ENCODE measurements around the gene KIAA1671. TPM values are rescaled to one million over a fixed set of nuclear protein-coding genes. Genes with fewer than 3 reads are reported as not detected.

Gene KIAA1671
- polyA plus RNA-seq, 1 of the 3 experiments (the other 2 are of a cell fraction), result 7.4 TPM

- TF ChIP-seq REST (IDR thresholded peaks at IDR 0.05; ENCODE audit: low read depth, low read length), result no peak
- TF ChIP-seq TCF12 (IDR thresholded peaks at IDR 0.05), result no peak
- no peak for TF ChIP-seq RCOR1 (IDR thresholded peaks at IDR 0.05; ENCODE audit: low read length)
These were observed 142.1 kb downstream of the KIAA1671 start (continued) for GRCh38 chr22:25094579-25094978.

DNA sequence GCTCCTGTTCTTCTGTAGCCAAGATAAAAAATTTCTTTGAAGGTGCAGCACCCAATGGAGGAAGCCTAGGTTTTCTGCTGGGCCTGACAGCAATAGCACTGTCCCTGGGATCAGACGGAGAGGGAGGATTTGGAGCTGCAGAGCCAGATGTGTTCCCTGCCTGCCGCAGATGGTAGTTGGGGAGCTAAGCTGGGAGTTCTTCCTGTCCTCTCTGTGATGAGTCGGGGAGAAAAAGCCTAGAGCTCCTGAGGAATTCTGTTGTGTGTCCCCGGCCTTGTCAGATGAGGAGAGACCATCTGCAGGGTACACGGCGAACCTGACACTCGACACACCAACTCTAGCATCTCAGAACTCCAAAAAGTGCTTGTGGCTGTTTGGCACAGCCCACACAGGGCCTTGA lies 143.4 kb downstream of the KIAA1671 start:
- Histone ChIP-seq H3K79me2 (ENCODE audit: insufficient read depth) (no peaks in the 10 kb centered on the region), H3K9me2 (no peaks in the 10 kb centered on the region), H3F3A (replicated peaks; ENCODE audit: insufficient read depth) (no peaks in the 10 kb centered on the region), H3K36me3 (replicated peaks in 1 of 2; ENCODE audit: control insufficient read depth in 1 of 2, insufficient read depth in 2 of 2, low read length in 1 of 2) (no peaks in the 10 kb centered on the region), H4K20me1 (ENCODE audit: insufficient read depth) (peaks cover 5% of the 10 kb centered on the region), H3K9me3 (no peaks in the 10 kb centered on the region), H2AFZ (ENCODE audit: low read depth) (no peak overlapping the region), H3K27ac (ENCODE audit: low read depth in 2 of 2, low read length in 1 of 2) (no peak overlapping the region), H3K27me3 (ENCODE audit: insufficient read depth) (no peaks in the 10 kb centered on the region), H3K9ac (no peak overlapping the region), H3K4me1 (ENCODE audit: control insufficient read depth in 1 of 2, insufficient read depth in 2 of 2, low read depth in 1 of 2, low read length in 1 of 2) (peaks cover 0 to under 1% of the 10 kb centered on the region in 2 experiments; a peak in 1 of 4 replicates), H3K4me3 (ENCODE audit: low read depth in 2 of 2, low read length in 1 of 2) (no peak overlapping the region), H3K4me2 (no peak overlapping the region)
- DNase-seq, result no peak
- WGBS (ENCODE audit: low lambda C conversion rate), result 96% methylated on average over 4 of the region's 7 CpGs
- CTCF ChIA-PET, result interaction anchor here (1.3 kb wide), 1 partner anchor 14 kb away, joined by 3 read pairs; no protein-coding TSS in a partner anchor
- POLR2A ChIA-PET, result no interaction called here
- no peak for TF ChIP-seq POLR2AphosphoS5 (IDR thresholded peaks at IDR 0.05; ENCODE audit: low read depth, low read length)
- no peak for TF ChIP-seq MXI1 (IDR thresholded peaks at IDR 0.05; ENCODE audit: low read depth, low read length)
- TF ChIP-seq, protein P1, sequence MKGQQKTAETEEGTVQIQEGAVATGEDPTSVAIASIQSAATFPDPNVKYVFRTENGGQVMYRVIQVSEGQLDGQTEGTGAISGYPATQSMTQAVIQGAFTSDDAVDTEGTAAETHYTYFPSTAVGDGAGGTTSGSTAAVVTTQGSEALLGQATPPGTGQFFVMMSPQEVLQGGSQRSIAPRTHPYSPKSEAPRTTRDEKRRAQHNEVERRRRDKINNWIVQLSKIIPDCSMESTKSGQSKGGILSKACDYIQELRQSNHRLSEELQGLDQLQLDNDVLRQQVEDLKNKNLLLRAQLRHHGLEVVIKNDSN (IDR thresholded peaks at IDR 0.05; ENCODE audit: borderline replicate concordance, low read depth), result no peak
- no peak for TF ChIP-seq TAF1 (IDR thresholded peaks at IDR 0.05; ENCODE audit: borderline replicate concordance, low read depth, low read length)
- no peak for TF ChIP-seq FOSL2 (IDR thresholded peaks at IDR 0.05; ENCODE audit: borderline replicate concordance, low read depth)
- no peak for TF ChIP-seq CTCF (IDR thresholded peaks at IDR 0.05)
